GM18951 (cell line): Measurements from ENCODE around the gene EEF1A2.

Experiments
- POLR2A ChIP-seq: IDR thresholded peaks from 4 replicates; pipeline ENCODE4 v1.6.1; 2011; ENCODE audit warnings: mild to moderate bottlenecking; ENCODE audit not compliant: insufficient read length, insufficient read depth; ENCODE audit errors: extremely low read depth
- in situ Hi-C: fragments of 300-500 bp; cut with MboI; formaldehyde crosslinking; loops from one replicate; pipeline ENCODE4 v1.12.0; 2022; ENCODE audit warnings: low sequenced_read_pairs, mixed read lengths, inconsistent platforms; ENCODE audit not compliant: unreplicated experiment

Gene EEF1A2

DNA sequence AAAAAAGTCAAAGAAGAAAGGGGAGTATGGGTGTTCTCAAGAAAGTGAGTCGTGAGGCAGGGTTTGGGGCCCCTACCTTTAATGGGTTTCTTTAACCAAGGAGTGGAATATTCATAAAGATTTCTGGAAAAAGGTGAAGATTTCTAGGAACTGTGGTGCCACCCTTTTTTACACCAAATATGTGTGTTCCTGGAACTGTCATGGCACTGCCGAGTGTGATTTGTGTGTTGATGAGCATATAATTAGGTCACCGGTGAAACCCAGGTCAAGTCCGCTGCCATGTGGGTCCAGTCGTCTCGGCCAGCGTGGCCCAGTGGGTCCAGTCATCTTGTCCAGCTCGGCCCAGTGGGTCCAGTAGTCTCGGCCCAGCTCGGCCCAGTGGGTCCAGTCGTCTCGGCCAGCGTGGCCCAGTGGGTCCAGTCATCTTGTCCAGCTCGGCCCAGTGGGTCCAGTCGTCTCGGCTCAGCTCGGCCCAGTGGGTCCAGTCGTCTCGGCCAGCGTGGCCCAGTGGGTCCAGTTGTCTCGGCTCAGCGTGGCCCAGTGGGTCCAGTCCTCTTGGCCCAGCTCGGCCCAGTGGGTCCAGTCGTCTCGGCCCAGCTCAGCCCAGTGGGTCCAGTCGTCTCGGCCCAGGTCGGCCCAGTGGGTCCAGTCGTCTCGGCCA is 8.3 kb upstream of the EEF1A2 start:
- TF ChIP-seq POLR2A: no peak
- in situ Hi-C loops: no loop called here

DNA sequence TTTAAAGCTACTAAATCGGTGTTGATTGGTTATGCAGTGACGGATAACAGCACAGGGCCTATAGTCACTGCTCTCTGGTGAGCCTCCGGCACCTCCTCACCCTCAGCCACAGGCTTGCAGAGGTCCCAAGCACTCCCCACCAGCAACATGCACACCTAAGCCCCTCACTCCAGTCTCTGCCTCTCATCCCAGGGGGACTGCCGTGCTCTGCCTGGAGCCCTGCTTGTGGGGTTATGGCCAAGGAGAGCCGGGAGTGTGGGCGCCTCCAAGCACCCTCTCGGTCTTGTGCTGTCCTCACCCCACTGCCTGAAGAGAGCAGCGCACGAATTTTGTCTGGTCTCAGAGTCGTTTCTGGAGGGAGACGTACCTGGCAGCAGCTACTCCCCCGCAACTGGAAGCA is 6.8 kb upstream of the EEF1A2 start:
- TF ChIP-seq POLR2A: no peak
- in situ Hi-C loops: no loop called here

GRCh38 chr20:63505281-63505680 is 6.4 kb upstream of the EEF1A2 start:
- in situ Hi-C loops: no loop called here
- no peak for TF ChIP-seq POLR2A

GRCh38 chr20:63504642-63505041 is 5.8 kb upstream of the EEF1A2 start:
- in situ Hi-C loops: no loop called here
- no peak for TF ChIP-seq POLR2A

GRCh38 chr20:63503524-63503923 is 4.6 kb upstream of the EEF1A2 start:
- TF ChIP-seq POLR2A: no peak
- in situ Hi-C loops: no loop called here

- no peak for TF ChIP-seq POLR2A
- in situ Hi-C loops: no loop called here
Observed at GRCh38 chr20:63502671-63503172, 3.8 kb upstream of the EEF1A2 start.

- no peak for TF ChIP-seq POLR2A
- in situ Hi-C loops: no loop called here
Observed at GRCh38 chr20:63501818-63502670, 3.2 kb upstream of the EEF1A2 start.

GRCh38 chr20:63500902-63501817 is 2.3 kb upstream of the EEF1A2 start:
- in situ Hi-C loops: no loop called here
- TF ChIP-seq POLR2A: no peak

GRCh38 chr20:63500151-63500901 is 1.4 kb upstream of the EEF1A2 start:
- no peak for TF ChIP-seq POLR2A
- in situ Hi-C loops: no loop called here

DNA sequence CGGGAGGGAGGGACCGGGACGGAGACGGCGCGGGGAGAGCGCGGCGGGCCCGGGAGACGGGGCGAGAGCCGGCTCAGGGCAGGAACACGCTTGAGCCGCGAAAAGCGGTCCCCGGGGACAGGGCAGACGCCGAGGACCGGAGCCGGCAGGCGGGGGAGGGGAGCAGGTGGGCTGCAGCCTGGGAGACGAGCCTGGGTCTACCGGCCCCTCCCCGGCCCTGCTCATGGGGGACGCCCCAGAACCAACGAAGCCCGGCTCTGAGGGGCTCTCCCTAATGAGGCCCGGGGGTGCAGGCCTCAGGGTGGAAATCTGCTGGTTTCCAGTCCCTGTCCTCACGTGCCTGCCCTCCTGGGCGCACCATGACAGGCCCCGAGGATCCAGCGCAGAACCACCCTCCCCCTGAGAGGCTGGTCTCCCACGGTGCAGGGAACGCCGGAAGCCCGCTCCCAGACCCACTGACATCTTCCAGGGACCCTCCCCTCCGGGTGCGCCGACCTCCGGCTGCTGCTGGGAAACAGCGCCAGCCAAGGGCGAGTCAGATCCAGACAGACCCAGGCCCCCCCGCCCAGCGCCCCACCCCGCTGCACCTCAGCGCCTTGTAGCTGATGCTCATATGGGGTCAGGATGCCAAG is 571 bp upstream of the EEF1A2 start:
- no peak for TF ChIP-seq POLR2A
- in situ Hi-C loops: no loop called here

GRCh38 chr20:63497946-63498935 is 642 bp downstream of the EEF1A2 start:
- in situ Hi-C loops: no loop called here
- no peak for TF ChIP-seq POLR2A
